ENCODE measurements around the gene LACTBL1.

DNA sequence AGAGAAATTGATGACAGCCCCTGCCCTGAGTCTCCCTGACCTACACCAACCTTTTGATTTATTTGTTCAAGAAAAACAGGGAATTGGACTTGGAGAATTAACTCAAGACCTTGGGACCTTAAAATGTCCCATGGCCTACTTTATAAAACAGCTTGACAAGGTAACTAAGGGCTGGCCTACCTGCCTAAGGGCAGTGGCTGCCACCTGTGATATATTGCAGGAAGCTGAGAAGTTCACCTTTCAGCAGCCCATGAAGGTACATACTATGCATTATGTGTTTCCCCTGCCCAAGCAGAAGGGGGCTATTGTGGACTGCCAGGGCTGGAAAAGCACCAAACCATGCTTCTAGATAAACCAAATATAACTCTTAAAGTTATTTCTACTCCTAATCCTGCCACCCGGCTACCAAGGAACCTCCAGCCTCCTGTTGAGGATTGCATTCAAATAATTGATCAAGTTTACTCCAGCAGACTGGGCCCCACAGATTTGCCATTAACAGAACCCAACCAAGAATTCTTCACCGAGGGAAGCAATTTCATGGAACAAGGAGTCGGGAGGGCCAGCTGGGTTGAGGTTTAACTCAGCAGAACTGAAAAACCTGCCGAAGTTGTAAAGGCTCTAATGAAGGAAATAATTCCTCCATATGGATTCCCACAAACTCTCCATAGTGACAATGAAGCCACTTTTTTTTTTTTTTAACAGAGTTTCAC, 28.2 kb downstream of the LACTBL1 start:
- TF ChIP-seq CTCF (IDR thresholded peaks at IDR 0.05; ENCODE audit: insufficient read depth, low read depth, low read length) (no peak), EZH2 (IDR thresholded peaks at IDR 0.05; ENCODE audit: insufficient read depth, low read length) (no peak)
